ENCODE measurements around the gene HPSE2.

GRCh38 chr10:99279626-99280111, 44.0 kb upstream of the HPSE2 start:
- TF ChIP-seq CTCF (IDR thresholded peaks at IDR 0.05 in 2 of 3, conservative IDR thresholded peaks at IDR 0.05 in 1 of 3; ENCODE audit: borderline replicate concordance in 1 of 3, insufficient read depth in 1 of 3, low read depth in 2 of 3, low read length in 2 of 3) (no peak), POLR2A (IDR thresholded peaks at IDR 0.05; ENCODE audit: borderline replicate concordance, extremely low read depth, insufficient read depth, insufficient read length) (no peak), YY1 (IDR thresholded peaks at IDR 0.05; ENCODE audit: extremely low read depth, insufficient replicate concordance, low read depth, low read length) (no peak), POLR2AphosphoS5 (IDR thresholded peaks at IDR 0.05; ENCODE audit: low read depth, low read length) (no peak), REST (IDR thresholded peaks at IDR 0.05; ENCODE audit: low read depth) (no peak), EZH2 (IDR thresholded peaks at IDR 0.05) (no peak), TCF7L2 (IDR thresholded peaks at IDR 0.05; ENCODE audit: borderline replicate concordance, extremely low read depth, insufficient read depth, insufficient read length) (no peak), EGR1 (IDR thresholded peaks at IDR 0.05; ENCODE audit: low read depth) (no peak)

Measured in HCT116 (cell line).